Endodermal cell (in vitro differentiated cells): ENCODE measurements around the gene TMEM208. TPM values are rescaled to one million over a fixed set of nuclear protein-coding genes. Genes with fewer than 3 reads are reported as not detected.
A peak's percentile ranks its signal among the peaks of the same experiment; 100 is the strongest.

ENCODE experiments used
- DNase-seq: peaks from one replicate; pipeline ENCODE4 v3.0.0-alpha.2; 2017
- H3K27ac ChIP-seq: 2 replicates; pipeline ENCODE4 v1.5.1; 2013; ENCODE audit warnings: mild to moderate bottlenecking, low read depth, low read length, moderate library complexity
- H3K27me3 ChIP-seq: 2 replicates; pipeline ENCODE4 v1.6.1; 2013; ENCODE audit warnings: mild to moderate bottlenecking, low read length, moderate library complexity; ENCODE audit not compliant: insufficient read depth, control insufficient read depth, poor library complexity, severe bottlenecking
- H3K36me3 ChIP-seq: 2 replicates; pipeline ENCODE4 v1.7.0; 2013; ENCODE audit warnings: mild to moderate bottlenecking, low read length, moderate library complexity; ENCODE audit not compliant: control insufficient read depth, insufficient read depth
- H3K4me1 ChIP-seq: one replicate; pipeline ENCODE4 v1.7.0; 2013; ENCODE audit warnings: low read length; ENCODE audit not compliant: control insufficient read depth, insufficient read depth
- H3K4me3 ChIP-seq: 2 replicates; pipeline ENCODE4 v1.5.1; 2013; ENCODE audit warnings: mild to moderate bottlenecking, low read length, moderate library complexity
- H3K9ac ChIP-seq: 2 replicates; pipeline ENCODE4 v1.6.1; 2013; ENCODE audit warnings: mild to moderate bottlenecking, low read length, moderate library complexity; ENCODE audit not compliant: poor library complexity, severe bottlenecking; ENCODE audit errors: extremely low read depth
- H3K9me3 ChIP-seq: 2 replicates; pipeline ENCODE4 v1.6.1; 2013; ENCODE audit warnings: mild to moderate bottlenecking, low read length, moderate library complexity; ENCODE audit not compliant: control insufficient read depth
- H3K27ac Mint-ChIP-seq: 2 replicates; pipeline ENCODE4 v1.8.0; 2020; ENCODE audit warnings: mixed read lengths
- H3K27me3 Mint-ChIP-seq: 2 replicates; pipeline ENCODE4 v1.8.0; 2021; ENCODE audit warnings: mild to moderate bottlenecking, mixed read lengths; ENCODE audit not compliant: insufficient read depth
- H3K36me3 Mint-ChIP-seq: 2 replicates; pipeline ENCODE4 v1.8.0; 2020; ENCODE audit warnings: low read depth, mixed read lengths
- H3K4me1 Mint-ChIP-seq: 2 replicates; pipeline ENCODE4 v1.8.0; 2020; ENCODE audit warnings: mixed read lengths
- H3K4me3 Mint-ChIP-seq: 2 replicates; pipeline ENCODE4 v1.8.0; 2020; ENCODE audit warnings: mild to moderate bottlenecking, moderate library complexity, mixed read lengths
- H3K9me3 Mint-ChIP-seq: 2 replicates; pipeline ENCODE4 v1.8.0; 2020; ENCODE audit warnings: mild to moderate bottlenecking, mixed read lengths
- WGBS, 2 experiments: methylation state at CpG; one replicate each; pipeline versions ENCODE4 v1.1.5 to v1.1.7; 2013; ENCODE audit warnings: missing lambda C conversion rate in 2 of 2, mixed read lengths in 1 of 2; ENCODE audit not compliant: insufficient coverage in 1 of 2, insufficient read length in 1 of 2; 5-methylcytosine and 5-hydroxymethylcytosine counted together
- total RNA-seq, 2 donors: library from RNA; stranded (reverse); fragmentation: NEBNext Ultra II Directional in 1 of 2; extraction: Animal tissue kit (Norgen Biotek cat#: 25700) in 1 of 2; gene quantifications; 2 replicates in 1 of 2; 3 replicates in 1 of 2; pipeline ENCODE4 v1.2.1, GENCODE V29; 2021
- TF ChIP-seq, protein P1 (sequence below): fragments of 200-600 bp; sonication (generic); conservative IDR thresholded peaks from 2 replicates; pipeline ENCODE4 v1.5.0; 2021; ENCODE audit warnings: antibody characterized with exemption, mild to moderate bottlenecking

TMEM208 gene
- total RNA-seq, 2 donors from 2014 or later = 43.1 to 46.4 TPM

DNA sequence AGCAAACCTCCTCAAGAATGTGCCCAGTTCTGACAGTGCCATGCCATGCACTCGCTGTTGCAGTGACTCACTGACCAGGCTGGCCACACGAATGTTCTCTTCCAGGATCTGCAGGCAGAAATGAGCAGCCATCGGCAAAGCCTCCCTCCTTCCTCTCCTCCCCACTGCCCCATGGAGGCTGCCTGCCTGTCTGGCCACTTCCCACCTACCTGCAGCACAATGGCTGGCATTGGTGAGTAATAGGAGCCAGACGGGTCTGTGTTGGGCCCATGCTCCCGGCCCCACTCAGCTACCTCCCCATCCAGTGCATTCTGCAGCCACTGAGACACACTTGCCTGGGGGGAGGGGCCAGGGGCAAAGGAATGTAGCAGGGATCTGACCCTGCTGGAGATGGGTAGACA is 40.4 kb upstream of the TMEM208 start:
- no peak overlapping the region for H3K27ac ChIP-seq
- H3K4me1 ChIP-seq = peaks cover 8% of the 10 kb centered on the region
- peaks cover 21% of the 10 kb centered on the region for H3K27me3 ChIP-seq
- TF ChIP-seq, protein P1, sequence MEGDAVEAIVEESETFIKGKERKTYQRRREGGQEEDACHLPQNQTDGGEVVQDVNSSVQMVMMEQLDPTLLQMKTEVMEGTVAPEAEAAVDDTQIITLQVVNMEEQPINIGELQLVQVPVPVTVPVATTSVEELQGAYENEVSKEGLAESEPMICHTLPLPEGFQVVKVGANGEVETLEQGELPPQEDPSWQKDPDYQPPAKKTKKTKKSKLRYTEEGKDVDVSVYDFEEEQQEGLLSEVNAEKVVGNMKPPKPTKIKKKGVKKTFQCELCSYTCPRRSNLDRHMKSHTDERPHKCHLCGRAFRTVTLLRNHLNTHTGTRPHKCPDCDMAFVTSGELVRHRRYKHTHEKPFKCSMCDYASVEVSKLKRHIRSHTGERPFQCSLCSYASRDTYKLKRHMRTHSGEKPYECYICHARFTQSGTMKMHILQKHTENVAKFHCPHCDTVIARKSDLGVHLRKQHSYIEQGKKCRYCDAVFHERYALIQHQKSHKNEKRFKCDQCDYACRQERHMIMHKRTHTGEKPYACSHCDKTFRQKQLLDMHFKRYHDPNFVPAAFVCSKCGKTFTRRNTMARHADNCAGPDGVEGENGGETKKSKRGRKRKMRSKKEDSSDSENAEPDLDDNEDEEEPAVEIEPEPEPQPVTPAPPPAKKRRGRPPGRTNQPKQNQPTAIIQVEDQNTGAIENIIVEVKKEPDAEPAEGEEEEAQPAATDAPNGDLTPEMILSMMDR = no peak
- no peaks in the 10 kb centered on the region for H3K9me3 ChIP-seq
- H3K4me1 Mint-ChIP-seq = peaks cover 14% of the 10 kb centered on the region
- no peaks in the 10 kb centered on the region for H3K36me3 ChIP-seq
- H3K27ac Mint-ChIP-seq = no peak overlapping the region
- no peaks in the 10 kb centered on the region for H3K36me3 Mint-ChIP-seq
- H3K9ac ChIP-seq = no peak overlapping the region
- 49 to 64% methylated on average over 3 to 5 of the region's 5 CpGs for WGBS, 2 experiments
- peak; percentile 82 for DNase-seq
- no peaks in the 10 kb centered on the region for H3K9me3 Mint-ChIP-seq
- no peak overlapping the region for H3K4me3 ChIP-seq
- H3K27me3 Mint-ChIP-seq = peaks cover 23% of the 10 kb centered on the region
- H3K4me3 Mint-ChIP-seq = no peak overlapping the region

DNA sequence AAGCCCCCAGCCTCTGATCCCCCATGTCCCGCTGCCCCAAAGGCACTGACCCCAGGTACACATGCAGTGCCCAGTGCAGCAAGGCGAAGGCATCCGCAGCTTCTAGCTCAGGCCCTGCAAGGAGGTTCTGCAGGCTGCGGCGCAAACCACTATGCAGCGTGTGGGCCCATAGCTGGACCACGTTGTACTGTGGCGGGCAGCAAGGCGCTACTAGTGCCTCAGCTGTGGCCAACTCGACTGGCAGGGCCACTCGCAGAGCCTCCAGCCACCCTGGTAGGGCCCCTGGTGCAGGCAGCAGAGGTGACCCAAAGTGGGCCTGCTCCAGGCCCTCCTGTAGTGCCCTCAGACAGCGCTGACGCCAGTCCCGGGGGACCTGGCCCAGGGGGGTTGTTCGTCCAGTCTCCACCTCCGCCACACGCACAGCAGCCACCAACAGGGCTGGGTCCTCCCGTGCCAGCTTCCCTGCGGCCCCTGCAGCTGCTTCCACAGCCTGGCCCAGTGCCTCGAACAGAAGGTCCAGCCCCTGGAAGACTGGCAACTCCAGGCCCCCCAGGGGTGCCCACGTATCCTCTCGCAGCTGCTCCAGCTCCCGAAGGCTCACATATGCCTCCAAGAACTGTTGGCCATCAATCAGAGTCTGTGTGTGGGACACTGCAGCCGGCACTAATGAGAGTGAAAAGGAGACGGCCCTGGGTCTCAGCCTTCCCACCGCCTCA is 39.6 kb upstream of the TMEM208 start:
- Histone ChIP-seq H3K36me3 (no peaks in the 10 kb centered on the region), H3K4me3 (no peak overlapping the region), H3K9ac (no peak overlapping the region), H3K9me3 (no peaks in the 10 kb centered on the region), H3K27ac (no peak overlapping the region), H3K4me1 (peaks cover 8% of the 10 kb centered on the region), H3K27me3 (peaks cover 21% of the 10 kb centered on the region)
- WGBS, 2 experiments = 92 to 93% methylated on average over 23 to 26 of the region's 26 CpGs
- Mint-ChIP-seq H3K27me3 (peaks cover 23% of the 10 kb centered on the region), H3K36me3 (no peaks in the 10 kb centered on the region), H3K4me3 (no peak overlapping the region), H3K4me1 (peaks cover 14% of the 10 kb centered on the region), H3K27ac (no peak overlapping the region), H3K9me3 (no peaks in the 10 kb centered on the region)
- TF ChIP-seq, protein P1 = no peak
- no peak for DNase-seq

DNA sequence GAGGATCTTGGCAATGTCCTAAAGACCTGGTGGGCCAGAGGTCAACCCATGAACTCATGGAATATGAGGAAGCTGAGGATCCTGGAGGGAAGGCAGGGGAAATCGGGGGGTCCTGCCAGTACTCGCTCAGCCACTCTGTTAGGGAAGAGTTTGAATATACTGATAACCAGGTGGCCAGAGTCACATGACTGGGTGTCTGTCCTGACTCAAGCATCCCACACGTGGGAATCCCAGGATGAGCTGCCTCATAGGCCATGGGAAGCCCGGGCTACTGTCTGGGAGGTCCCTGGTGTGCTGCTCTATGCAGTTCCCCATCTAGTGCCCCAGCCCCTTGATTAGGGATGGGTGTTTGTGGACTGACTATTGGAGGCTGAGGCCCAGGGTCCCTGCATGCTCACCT is 38.6 kb upstream of the TMEM208 start:
- DNase-seq = no peak
- no peak overlapping the region for H3K9ac ChIP-seq
- peaks cover 3% of the 10 kb centered on the region for H3K36me3 ChIP-seq
- Mint-ChIP-seq H3K27me3 (peaks cover 23% of the 10 kb centered on the region), H3K4me3 (no peak overlapping the region), H3K4me1 (peaks cover 20% of the 10 kb centered on the region), H3K36me3 (peaks cover 4% of the 10 kb centered on the region), H3K9me3 (no peaks in the 10 kb centered on the region), H3K27ac (no peak overlapping the region)
- TF ChIP-seq, protein P1 = no peak
- no peak overlapping the region for H3K27ac ChIP-seq
- H3K4me1 ChIP-seq = peaks cover 11% of the 10 kb centered on the region
- H3K9me3 ChIP-seq = no peaks in the 10 kb centered on the region
- H3K4me3 ChIP-seq = no peak overlapping the region
- peaks cover 21% of the 10 kb centered on the region for H3K27me3 ChIP-seq
- WGBS, 2 experiments = 89 to 90% methylated on average over 4 of the region's 4 CpGs
